Progenitor cell of endocrine pancreas (in vitro differentiated cells): ENCODE data around the gene PANX2. TPM values are rescaled to one million over a fixed set of nuclear protein-coding genes. Genes with fewer than 3 reads are reported as not detected.

ENCODE experiments used
- DNase-seq: peaks from one replicate; pipeline ENCODE4 v3.0.0; 2021; ENCODE audit warnings: low spot score; ENCODE audit not compliant: unreplicated experiment
- H3K27ac Mint-ChIP-seq: 2 replicates; pipeline ENCODE4 v1.8.0; 2021; ENCODE audit warnings: mild to moderate bottlenecking, moderate library complexity, mixed read lengths
- H3K27me3 Mint-ChIP-seq: 2 replicates; pipeline ENCODE4 v1.8.0; 2021; ENCODE audit warnings: mixed read lengths
- H3K36me3 Mint-ChIP-seq: 2 replicates; pipeline ENCODE4 v1.8.0; 2022; ENCODE audit warnings: mixed read lengths; ENCODE audit not compliant: insufficient read depth
- H3K4me1 Mint-ChIP-seq: 2 replicates; pipeline ENCODE4 v1.8.0; 2021; ENCODE audit warnings: low read depth, mixed read lengths
- H3K4me3 Mint-ChIP-seq: 2 replicates; pipeline ENCODE4 v1.8.0; 2021; ENCODE audit warnings: low read depth, mild to moderate bottlenecking, moderate library complexity, mixed read lengths
- H3K9me3 Mint-ChIP-seq: 2 replicates; pipeline ENCODE4 v1.8.0; 2021; ENCODE audit warnings: low read depth, mixed read lengths
- CTCF ChIP-seq: fragments of 200-600 bp; sonication (generic); IDR thresholded peaks from one replicate; pipeline ENCODE4 v1.5.0; 2021; ENCODE audit warnings: antibody characterized with exemption, mild to moderate bottlenecking; ENCODE audit not compliant: unreplicated experiment
- total RNA-seq: library from RNA; stranded (reverse); gene quantifications from 2 replicates; pipeline ENCODE4 v1.2.1, GENCODE V29; 2021

The PANX2 gene
- total RNA-seq, 1 donor from 2014 or later: 6.3 TPM

GRCh38 chr22:50210378-50211139 lies 40.0 kb downstream of the PANX2 start:
- H3K9me3 Mint-ChIP-seq: no peaks in the 10 kb centered on the region
- peaks cover 26% of the 10 kb centered on the region for H3K36me3 Mint-ChIP-seq
- no peaks in the 10 kb centered on the region for H3K4me1 Mint-ChIP-seq
- DNase-seq: no peak
- no peak for TF ChIP-seq CTCF
- no peak overlapping the region for H3K27ac Mint-ChIP-seq
- H3K4me3 Mint-ChIP-seq: no peak overlapping the region
- no peaks in the 10 kb centered on the region for H3K27me3 Mint-ChIP-seq

GRCh38 chr22:50211147-50211546 lies 40.6 kb downstream of the PANX2 start:
- no peak for DNase-seq
- H3K4me3 Mint-ChIP-seq: no peak overlapping the region
- H3K9me3 Mint-ChIP-seq: no peaks in the 10 kb centered on the region
- H3K27me3 Mint-ChIP-seq: no peaks in the 10 kb centered on the region
- peaks cover 26% of the 10 kb centered on the region for H3K36me3 Mint-ChIP-seq
- no peak overlapping the region for H3K27ac Mint-ChIP-seq
- TF ChIP-seq CTCF: no peak
- no peaks in the 10 kb centered on the region for H3K4me1 Mint-ChIP-seq

- no peak for DNase-seq
- Mint-ChIP-seq H3K36me3 (peaks cover 25% of the 10 kb centered on the region), H3K27me3 (no peaks in the 10 kb centered on the region), H3K27ac (no peak overlapping the region), H3K9me3 (no peaks in the 10 kb centered on the region), H3K4me1 (no peaks in the 10 kb centered on the region), H3K4me3 (no peak overlapping the region)
- no peak for TF ChIP-seq CTCF
Observed at GRCh38 chr22:50213263-50213662, 42.7 kb downstream of the PANX2 start.

GRCh38 chr22:50215297-50216054 lies 44.9 kb downstream of the PANX2 start:
- H3K4me3 Mint-ChIP-seq: no peak overlapping the region
- H3K4me1 Mint-ChIP-seq: no peaks in the 10 kb centered on the region
- H3K9me3 Mint-ChIP-seq: no peaks in the 10 kb centered on the region
- H3K27ac Mint-ChIP-seq: no peak overlapping the region
- DNase-seq: no peak
- no peak for TF ChIP-seq CTCF
- no peaks in the 10 kb centered on the region for H3K27me3 Mint-ChIP-seq
- peaks cover 21% of the 10 kb centered on the region for H3K36me3 Mint-ChIP-seq

- Mint-ChIP-seq H3K27me3 (no peaks in the 10 kb centered on the region), H3K36me3 (peaks cover 20% of the 10 kb centered on the region), H3K9me3 (no peaks in the 10 kb centered on the region), H3K4me1 (no peaks in the 10 kb centered on the region), H3K27ac (no peak overlapping the region), H3K4me3 (no peak overlapping the region)
- TF ChIP-seq CTCF: no peak
- no peak for DNase-seq
Observed at GRCh38 chr22:50216055-50216683, 45.6 kb downstream of the PANX2 start.
